RWPE2 (cell line): Measurements from ENCODE around the gene CEP192.
A peak's percentile ranks its signal among the peaks of the same experiment; 100 is the strongest.

ENCODE experiments used
- ATAC-seq: fragments of 200-7000 bp; cut with Tn5 transposase; 3 replicates; pipeline ENCODE4 v1.9.1; 2021; ENCODE audit warnings: low read depth
- DNase-seq: peaks from one replicate; pipeline ENCODE4 v3.0.0-alpha.2; 2020; ENCODE audit warnings: low spot score
- H3K27ac ChIP-seq: fragments of 450-650 bp; 2 replicates; pipeline ENCODE4 v1.5.1; 2017; ENCODE audit warnings: mild to moderate bottlenecking; ENCODE audit not compliant: poor library complexity, severe bottlenecking
- H3K27me3 ChIP-seq: fragments of 250-450 bp; sonication (Bioruptor Pico); 2 replicates; pipeline ENCODE4 v1.5.1; 2021; ENCODE audit warnings: mild to moderate bottlenecking, moderate library complexity; ENCODE audit not compliant: insufficient read depth, poor library complexity, severe bottlenecking
- H3K36me3 ChIP-seq: fragments of 250-450 bp; sonication (Bioruptor Pico); 2 replicates; pipeline ENCODE4 v1.5.1; 2020; ENCODE audit warnings: low read depth, mild to moderate bottlenecking, moderate library complexity
- H3K4me1 ChIP-seq: fragments of 250-450 bp; sonication (Bioruptor Pico); 2 replicates; pipeline ENCODE4 v1.5.1; 2021; ENCODE audit warnings: mild to moderate bottlenecking, moderate library complexity; ENCODE audit not compliant: insufficient read depth, poor library complexity, severe bottlenecking
- H3K4me3 ChIP-seq: fragments of 250-450 bp; sonication (Bioruptor Pico); 2 replicates; pipeline ENCODE4 v1.5.1; 2021; ENCODE audit warnings: mild to moderate bottlenecking, moderate library complexity; ENCODE audit not compliant: severe bottlenecking
- H3K9me3 ChIP-seq: fragments of 250-450 bp; sonication (Bioruptor Pico); 2 replicates; pipeline ENCODE4 v1.5.1; 2021; ENCODE audit warnings: mild to moderate bottlenecking, moderate library complexity; ENCODE audit not compliant: severe bottlenecking
- TF ChIP-seq, protein P1 (sequence below): fragments of 450-650 bp; IDR thresholded peaks from one replicate; pipeline ENCODE4 v1.5.1; 2017; ENCODE audit warnings: mild to moderate bottlenecking, moderate library complexity; ENCODE audit not compliant: poor library complexity, severe bottlenecking

Gene CEP192

DNA sequence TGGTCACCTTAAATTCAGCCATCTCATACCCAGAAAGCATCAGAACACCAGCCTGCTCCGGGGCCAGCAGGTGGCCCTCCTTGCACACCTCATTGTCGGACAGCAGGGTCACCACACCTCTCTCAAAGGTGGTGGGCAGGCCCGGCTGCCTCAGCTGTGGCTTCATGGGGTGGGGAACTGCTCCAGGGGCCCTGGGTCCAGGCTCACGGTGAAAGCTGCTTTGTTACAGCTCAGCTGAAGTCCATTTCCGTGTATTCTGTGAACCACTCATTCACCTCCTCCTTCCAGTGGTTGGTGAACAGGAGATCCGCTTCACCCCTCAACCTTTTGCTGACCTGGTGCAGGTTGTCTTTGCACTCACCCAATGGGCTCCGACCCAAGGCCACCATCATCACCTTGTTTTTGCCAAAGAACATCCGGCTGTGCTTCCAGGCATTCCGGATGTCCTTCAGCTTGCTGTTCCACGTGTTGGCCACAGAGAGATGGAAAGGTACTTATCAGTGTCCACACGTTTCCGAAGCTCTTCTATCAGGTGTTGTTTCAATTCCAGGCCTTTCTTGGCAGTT is 148.8 kb downstream of the CEP192 start:
- Histone ChIP-seq H3K4me1 (no peaks in the 10 kb centered on the region), H3K36me3 (no peaks in the 10 kb centered on the region), H3K27me3 (peaks cover 13% of the 10 kb centered on the region), H3K27ac (no peak overlapping the region), H3K9me3 (no peaks in the 10 kb centered on the region), H3K4me3 (no peak overlapping the region)
- ATAC-seq (no peak), DNase-seq (no peak)
- TF ChIP-seq, protein P1, sequence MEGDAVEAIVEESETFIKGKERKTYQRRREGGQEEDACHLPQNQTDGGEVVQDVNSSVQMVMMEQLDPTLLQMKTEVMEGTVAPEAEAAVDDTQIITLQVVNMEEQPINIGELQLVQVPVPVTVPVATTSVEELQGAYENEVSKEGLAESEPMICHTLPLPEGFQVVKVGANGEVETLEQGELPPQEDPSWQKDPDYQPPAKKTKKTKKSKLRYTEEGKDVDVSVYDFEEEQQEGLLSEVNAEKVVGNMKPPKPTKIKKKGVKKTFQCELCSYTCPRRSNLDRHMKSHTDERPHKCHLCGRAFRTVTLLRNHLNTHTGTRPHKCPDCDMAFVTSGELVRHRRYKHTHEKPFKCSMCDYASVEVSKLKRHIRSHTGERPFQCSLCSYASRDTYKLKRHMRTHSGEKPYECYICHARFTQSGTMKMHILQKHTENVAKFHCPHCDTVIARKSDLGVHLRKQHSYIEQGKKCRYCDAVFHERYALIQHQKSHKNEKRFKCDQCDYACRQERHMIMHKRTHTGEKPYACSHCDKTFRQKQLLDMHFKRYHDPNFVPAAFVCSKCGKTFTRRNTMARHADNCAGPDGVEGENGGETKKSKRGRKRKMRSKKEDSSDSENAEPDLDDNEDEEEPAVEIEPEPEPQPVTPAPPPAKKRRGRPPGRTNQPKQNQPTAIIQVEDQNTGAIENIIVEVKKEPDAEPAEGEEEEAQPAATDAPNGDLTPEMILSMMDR, result peak; percentile 5

DNA sequence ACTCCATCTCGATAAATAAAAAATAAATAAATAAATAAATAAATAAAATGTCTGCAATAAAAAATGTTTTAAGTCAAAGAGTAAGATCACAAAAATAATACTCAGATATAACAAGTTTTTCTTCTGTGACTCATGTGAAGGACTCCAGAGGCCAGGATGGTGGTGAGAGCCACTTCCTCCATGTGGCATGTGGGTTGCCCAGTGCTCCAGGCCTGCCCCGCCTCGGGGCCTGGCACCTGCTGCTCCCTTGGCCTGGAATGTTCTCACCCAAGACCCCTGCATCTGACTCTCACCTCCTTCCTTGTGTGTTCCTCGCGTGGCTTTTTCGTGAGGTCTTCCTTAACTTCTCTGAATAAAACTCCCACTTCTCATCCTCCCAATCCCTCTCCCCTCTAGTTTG is 150.0 kb downstream of the CEP192 start:
- no peaks in the 10 kb centered on the region for H3K4me1 ChIP-seq
- H3K27me3 ChIP-seq, result peaks cover 11% of the 10 kb centered on the region
- DNase-seq (no peak), ATAC-seq (no peak)
- TF ChIP-seq, protein P1, result no peak
- no peaks in the 10 kb centered on the region for H3K36me3 ChIP-seq
- no peak overlapping the region for H3K4me3 ChIP-seq
- no peaks in the 10 kb centered on the region for H3K9me3 ChIP-seq
- no peak overlapping the region for H3K27ac ChIP-seq

DNA sequence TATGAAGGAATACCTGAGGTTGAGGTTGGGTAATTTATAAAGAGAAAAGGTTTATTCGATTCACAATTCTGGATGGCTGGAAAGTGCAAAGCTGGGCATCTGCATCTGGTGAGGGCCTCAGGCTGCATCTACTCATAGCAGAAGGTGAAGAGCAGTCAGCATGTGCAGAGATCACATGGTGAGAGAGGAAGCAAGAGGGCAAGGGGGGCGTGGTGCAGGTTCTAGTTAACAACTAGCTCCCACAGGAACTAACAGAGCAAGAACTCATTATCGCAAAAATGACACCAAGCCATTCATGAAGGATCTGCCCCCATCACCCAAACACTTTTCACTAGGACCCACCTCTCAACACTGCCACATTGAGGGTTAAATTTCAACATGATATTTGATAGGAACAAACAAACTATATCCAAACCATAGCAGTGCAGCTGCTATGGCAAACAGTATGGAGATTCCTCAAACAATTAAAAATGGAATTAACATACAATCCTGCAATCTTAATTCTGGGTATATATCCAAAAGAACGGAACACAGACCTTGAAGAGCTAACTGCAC is 154.6 kb downstream of the CEP192 start:
- H3K4me1 ChIP-seq, result no peaks in the 10 kb centered on the region
- DNase-seq (no peak), ATAC-seq (no peak)
- H3K36me3 ChIP-seq, result no peaks in the 10 kb centered on the region
- TF ChIP-seq, protein P1, result no peak
- no peaks in the 10 kb centered on the region for H3K9me3 ChIP-seq
- peaks cover 2% of the 10 kb centered on the region for H3K27me3 ChIP-seq
- no peak overlapping the region for H3K27ac ChIP-seq
- H3K4me3 ChIP-seq, result no peak overlapping the region

DNA sequence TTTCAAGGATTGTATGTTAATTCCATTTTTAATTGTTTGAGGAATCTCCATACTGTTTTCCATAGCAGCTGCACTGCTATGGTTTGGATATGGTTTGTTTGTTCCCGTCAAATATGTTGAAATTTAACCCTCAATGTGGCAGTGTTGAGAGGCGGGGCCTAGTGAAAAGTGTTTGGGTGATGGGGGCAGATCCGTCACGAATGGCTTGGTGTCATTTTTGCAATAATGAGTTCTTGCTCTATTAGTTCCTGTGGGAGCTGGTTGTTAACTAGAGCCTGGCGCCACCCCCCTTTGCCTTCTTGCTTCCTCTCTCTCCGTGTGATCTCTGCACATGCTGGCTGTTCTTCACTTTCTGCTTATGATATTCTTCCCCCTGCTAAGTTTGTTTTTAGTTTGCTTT is 156.0 kb downstream of the CEP192 start:
- TF ChIP-seq, protein P1, result no peak
- ATAC-seq (no peak; the same call in 2 of the 3 replicates), DNase-seq (no peak)
- H3K27ac ChIP-seq, result no peak overlapping the region
- no peaks in the 10 kb centered on the region for H3K9me3 ChIP-seq
- no peak overlapping the region for H3K4me3 ChIP-seq
- H3K27me3 ChIP-seq, result peaks cover 2% of the 10 kb centered on the region
- H3K36me3 ChIP-seq, result no peaks in the 10 kb centered on the region
- no peaks in the 10 kb centered on the region for H3K4me1 ChIP-seq

DNA sequence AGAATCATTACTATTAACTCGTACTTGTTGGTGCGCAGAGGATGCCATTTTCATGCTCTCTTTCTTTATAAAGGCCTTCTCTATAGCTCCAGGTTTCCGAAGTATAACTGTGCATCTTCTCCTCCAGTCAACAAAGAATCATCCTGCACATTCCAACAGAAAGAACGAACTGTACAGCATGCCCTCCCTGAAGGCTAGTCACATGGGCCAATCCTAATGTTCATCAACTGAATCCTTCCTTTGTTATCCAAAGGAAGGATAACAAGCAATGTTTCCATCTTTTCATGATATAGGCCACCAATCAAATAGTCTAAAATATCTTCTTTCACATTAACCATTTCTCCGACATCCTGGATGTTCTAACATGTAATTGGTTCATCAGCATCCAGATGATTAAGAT is 160.5 kb downstream of the CEP192 start:
- no peak overlapping the region for H3K27ac ChIP-seq
- ATAC-seq, result no peak
- no peaks in the 10 kb centered on the region for H3K36me3 ChIP-seq
- TF ChIP-seq, protein P1, result no peak
- peaks cover 2% of the 10 kb centered on the region for H3K27me3 ChIP-seq
- no peak overlapping the region for H3K4me3 ChIP-seq
- H3K9me3 ChIP-seq, result no peaks in the 10 kb centered on the region
- no peak for DNase-seq
- no peaks in the 10 kb centered on the region for H3K4me1 ChIP-seq
